ENCODE data around the gene ADGRD1. TPM values are rescaled to one million over a fixed set of nuclear protein-coding genes. Genes with fewer than 3 reads are reported as not detected.

ADGRD1 gene
- total and polyA plus RNA-seq, 2 of the 8 experiments (the other 6 are each of a cell fraction or from before 2014, with no cell fraction given), result 0.36 to 0.48 TPM

DNA sequence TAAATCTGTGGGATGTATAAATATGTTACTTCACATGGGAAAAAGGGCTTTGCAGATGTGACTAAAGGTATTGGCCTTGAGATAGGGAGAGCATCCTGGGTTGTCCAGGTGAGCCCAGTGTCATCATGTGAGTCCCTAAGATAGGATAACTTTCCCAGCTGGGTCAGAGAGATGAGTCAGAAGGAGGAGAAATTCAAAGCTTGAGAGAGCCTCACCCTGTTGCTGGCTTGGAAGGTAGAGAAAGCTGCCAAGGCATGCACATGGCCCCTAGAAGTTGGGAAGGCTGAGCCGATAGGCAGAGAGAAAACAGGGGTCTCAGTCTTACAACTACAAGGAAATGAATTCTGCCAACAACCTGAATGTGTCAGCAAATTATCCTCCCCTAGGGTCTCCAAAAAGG lies 213.0 kb downstream of the ADGRD1 start:
- FAIRE-seq, result no peak
- Histone ChIP-seq H2BK5ac (ENCODE audit: low read depth, low read length) (no peak overlapping the region), H3K27me3 (replicated peaks in 1 of 4; ENCODE audit: control insufficient read depth in 3 of 4, extremely low read depth in 1 of 4, insufficient read depth in 3 of 4, low read length in 3 of 4) (no peaks in the 10 kb centered on the region), H4K91ac (replicated peaks; ENCODE audit: insufficient read length, low read length) (no peak overlapping the region), H2BK15ac (ENCODE audit: low read length) (no peak overlapping the region), H3K27ac (ENCODE audit: low read depth, low read length) (no peak overlapping the region), H3K14ac (ENCODE audit: insufficient read length) (no peak overlapping the region), H2AFZ (ENCODE audit: low read length) (no peak overlapping the region), H3K4me3 (ENCODE audit: extremely low read depth in 1 of 4, insufficient read depth in 2 of 4, low read depth in 3 of 4, low read length in 4 of 4) (no peak overlapping the region), H3K36me3 (ENCODE audit: control insufficient read depth in 2 of 4, insufficient read depth in 4 of 4, low read length in 3 of 4) (no peaks in the 10 kb centered on the region), H3K18ac (ENCODE audit: extremely low read depth, low read length) (no peak overlapping the region), H2AK5ac (ENCODE audit: low read depth, low read length) (no peak overlapping the region), H3K79me2 (ENCODE audit: control insufficient read depth in 1 of 2, insufficient read depth in 2 of 2, low read length in 2 of 2) (no peaks in the 10 kb centered on the region), H4K8ac (ENCODE audit: extremely low read depth, insufficient read depth, low read length) (no peak overlapping the region), H3K9me3 (ENCODE audit: insufficient read depth in 2 of 2, low read depth in 1 of 2, low read length in 1 of 2) (no peaks in the 10 kb centered on the region), H4K5ac (ENCODE audit: insufficient read length, low read depth, low read length) (no peak overlapping the region), H3K4ac (replicated peaks; ENCODE audit: insufficient read length, low read depth, low read length) (no peak overlapping the region), H3K56ac (replicated peaks; ENCODE audit: insufficient read length, low read depth, low read length) (no peak overlapping the region), H4K20me1 (replicated peaks in 1 of 2; ENCODE audit: control insufficient read depth in 1 of 2, insufficient read depth in 2 of 2, low read length in 2 of 2) (no peaks in the 10 kb centered on the region), H3K9ac (replicated peaks in 1 of 4; ENCODE audit: extremely low read depth in 1 of 4, low read depth in 3 of 4, low read length in 3 of 4) (no peak overlapping the region; a peak in 1 of 7 replicates), H2BK20ac (ENCODE audit: low read length) (no peak overlapping the region), H3K4me1 (replicated peaks in 1 of 4; ENCODE audit: control insufficient read depth in 3 of 4, insufficient read depth in 4 of 4, low read length in 3 of 4) (no peaks in the 10 kb centered on the region), H2BK120ac (replicated peaks; ENCODE audit: low read depth, low read length) (no peak overlapping the region), H3K23ac (ENCODE audit: insufficient read length) (no peak overlapping the region), H3K4me2 (ENCODE audit: insufficient read depth in 1 of 2, low read depth in 2 of 2, low read length in 2 of 2) (no peak overlapping the region), H3K23me2 (ENCODE audit: low read depth, low read length) (no peaks in the 10 kb centered on the region), H2BK12ac (ENCODE audit: low read depth, low read length) (no peak overlapping the region), H3K79me1 (ENCODE audit: low read depth, low read length) (no peaks in the 10 kb centered on the region)
- ChIA-PET POLR2A (ENCODE audit: partially characterized antibody) (interaction anchor here (0.7 kb wide), 1 partner anchor 297 kb away, joined by 3 read pairs; no protein-coding TSS in a partner anchor), CTCF (ENCODE audit: partially characterized antibody) (interaction anchor here (1.1 to 1.7 kb wide), 3 partner anchors 62 to 253 kb away, joined by 3 read pairs; no protein-coding TSS in a partner anchor)
- 90% methylated on average over 1 of the region's 1 CpG; no CpG with 5 or more reads in 1 of the 2 experiments for WGBS, 2 experiments (ENCODE audit: extremely low coverage in 1 of 2, insufficient coverage in 1 of 2, insufficient read length in 1 of 2, insufficient replicate concordance in 2 of 2, low coverage in 1 of 2, low lambda C conversion rate in 2 of 2, missing lambda C conversion rate in 1 of 2)
- DNase-seq (ENCODE audit: low read depth in 1 of 2, low spot score in 2 of 2), result no peak
- no peak for TF ChIP-seq SRF (IDR thresholded peaks at IDR 0.05; ENCODE audit: low read depth, low read length)
- no peak for TF ChIP-seq CTBP2 (IDR thresholded peaks at IDR 0.05; ENCODE audit: borderline replicate concordance, insufficient read depth, insufficient read length, low read length)

Measured in H1 (cell line).